ENCODE data around the gene ARHGAP42. TPM values are rescaled to one million over a fixed set of nuclear protein-coding genes. Genes with fewer than 3 reads are reported as not detected.
A peak's percentile ranks its signal among the peaks of the same experiment; 100 is the strongest.
"Not testable (repeated sequence)": the region's sequence is repeated elsewhere in the genome, so short reads cannot be mapped to it uniquely, and the experiment has no call there.

Gene ARHGAP42
- total and polyA plus RNA-seq, 3 donors from 2014 or later = 9.8 to 12.1 (median 10.4) TPM

- TF ChIP-seq CTCF (IDR thresholded peaks at IDR 0.05) = no peak
- TF ChIP-seq POLR2A (IDR thresholded peaks at IDR 0.05) = no peak
- H3K4me3 ChIP-seq = no peak overlapping the region
- H3K27me3 ChIP-seq = no peaks in the 10 kb centered on the region
- no peaks in the 10 kb centered on the region for H3K4me1 ChIP-seq
- intact Hi-C loops (cut with DNase I; ENCODE audit: low total_unique reads) = no loop called here
- 74 to 88% methylated on average over 1 of the region's 1 CpG for WGBS, 2 donors
- no peaks in the 10 kb centered on the region for H3K9me3 ChIP-seq
- DNase-seq = no peak
- H3K36me3 ChIP-seq (ENCODE audit: low read depth, missing control alignments) = no peaks in the 10 kb centered on the region
- H3K27ac ChIP-seq = no peak overlapping the region
Observed at GRCh38 chr11:100663583-100663982, 23.5 kb upstream of the ARHGAP42 start.

- H3K4me3 ChIP-seq = no peak overlapping the region
- no peaks in the 10 kb centered on the region for H3K4me1 ChIP-seq
- H3K9me3 ChIP-seq = no peaks in the 10 kb centered on the region
- H3K36me3 ChIP-seq (ENCODE audit: low read depth, missing control alignments) = no peaks in the 10 kb centered on the region
- 86 to 89% methylated on average over 4 of the region's 4 CpGs for WGBS, 2 donors
- no peaks in the 10 kb centered on the region for H3K27me3 ChIP-seq
- no peak for TF ChIP-seq CTCF (IDR thresholded peaks at IDR 0.05)
- no peak for TF ChIP-seq POLR2A (IDR thresholded peaks at IDR 0.05)
- intact Hi-C loops (cut with DNase I; ENCODE audit: low total_unique reads) = no loop called here
- no peak for DNase-seq
- no peak overlapping the region for H3K27ac ChIP-seq
Observed at GRCh38 chr11:100663996-100664395, 23.1 kb upstream of the ARHGAP42 start.

DNA sequence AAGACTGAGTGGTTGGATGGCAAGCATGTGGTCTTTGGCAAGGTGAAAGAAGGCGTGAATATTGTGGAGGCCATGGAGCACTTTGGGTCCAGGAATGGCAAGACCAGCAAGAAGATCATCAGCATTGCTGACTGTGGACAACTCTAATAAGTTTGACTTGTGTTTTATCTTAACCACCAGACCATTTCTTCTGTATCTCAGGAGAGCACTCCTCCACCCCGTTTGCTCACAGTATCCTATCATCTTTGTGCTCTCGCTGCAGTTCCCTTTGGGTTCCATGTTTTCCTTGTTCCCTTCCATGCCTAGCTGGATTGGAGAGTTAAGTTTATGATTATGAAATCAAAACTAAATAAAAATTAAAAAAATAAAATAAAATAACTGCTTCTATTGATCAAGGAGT lies 20.3 kb upstream of the ARHGAP42 start:
- DNase-seq; H3K27me3 ChIP-seq; H3K36me3 ChIP-seq (ENCODE audit: low read depth, missing control alignments); H3K4me1 ChIP-seq; intact Hi-C loops (cut with DNase I; ENCODE audit: low total_unique reads); H3K27ac ChIP-seq; H3K4me3 ChIP-seq; H3K9me3 ChIP-seq: not testable (repeated sequence)
- WGBS, 2 donors = 96 to 98% methylated on average over 3 of the region's 3 CpGs

GRCh38 chr11:100667449-100667848 lies 19.6 kb upstream of the ARHGAP42 start:
- intact Hi-C loops (cut with DNase I; ENCODE audit: low total_unique reads) = no loop called here
- Histone ChIP-seq H3K9me3 (no peaks in the 10 kb centered on the region), H3K27me3 (no peaks in the 10 kb centered on the region), H3K4me1 (no peaks in the 10 kb centered on the region), H3K27ac (no peak overlapping the region), H3K4me3 (no peak overlapping the region), H3K36me3 (ENCODE audit: low read depth, missing control alignments) (no peaks in the 10 kb centered on the region)
- DNase-seq = no peak
- WGBS, 2 donors = 66 to 82% methylated on average over 6 of the region's 6 CpGs
- no peak for TF ChIP-seq POLR2A (IDR thresholded peaks at IDR 0.05)
- no peak for TF ChIP-seq CTCF (IDR thresholded peaks at IDR 0.05)

DNA sequence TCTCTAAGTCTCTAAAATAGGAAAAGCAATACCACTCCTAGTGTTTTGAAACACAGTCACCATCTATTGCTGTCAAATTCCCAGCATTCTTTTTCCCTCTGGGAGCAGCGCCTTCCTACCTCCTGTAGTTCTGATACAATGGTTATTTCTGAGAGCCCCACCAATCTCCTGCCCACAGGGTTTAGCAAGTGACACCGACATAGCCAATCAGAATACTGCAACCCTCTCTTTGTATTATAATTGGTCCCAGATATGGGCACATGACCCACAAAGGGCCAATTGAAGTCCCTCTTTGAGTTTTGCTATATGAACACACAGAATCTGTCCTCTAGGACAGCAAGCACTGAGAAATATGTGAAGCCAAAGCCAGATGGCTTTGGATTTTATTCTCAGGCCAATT lies 16.9 kb upstream of the ARHGAP42 start:
- intact Hi-C loops (cut with DNase I; ENCODE audit: low total_unique reads) = no loop called here
- H3K9me3 ChIP-seq = no peaks in the 10 kb centered on the region
- H3K4me1 ChIP-seq = no peaks in the 10 kb centered on the region
- TF ChIP-seq POLR2A (IDR thresholded peaks at IDR 0.05) (no peak), CTCF (IDR thresholded peaks at IDR 0.05) (no peak)
- no peak overlapping the region for H3K27ac ChIP-seq
- H3K27me3 ChIP-seq = no peaks in the 10 kb centered on the region
- WGBS, 2 donors = 59 to 89% methylated on average over 2 of the region's 2 CpGs
- H3K4me3 ChIP-seq = no peak overlapping the region
- no peaks in the 10 kb centered on the region for H3K36me3 ChIP-seq (ENCODE audit: low read depth, missing control alignments)
- peak; percentile 25 for DNase-seq

Measured in testis (tissue), 3 donors.